Measurements from ENCODE around the gene GADL1.

GRCh38 chr3:30698549-30698948, 195.9 kb downstream of the GADL1 start:
- no peak for TF ChIP-seq POLR2AphosphoS5 (IDR thresholded peaks at IDR 0.05; ENCODE audit: low read depth, low read length)
- no peak for TF ChIP-seq REST (IDR thresholded peaks at IDR 0.05; ENCODE audit: insufficient read depth in 1 of 2, low read depth in 2 of 2, low read length in 2 of 2)
- no peak for TF ChIP-seq TAF1 (IDR thresholded peaks at IDR 0.05; ENCODE audit: borderline replicate concordance, insufficient read depth, low read length)
- no peak for TF ChIP-seq SIN3A (IDR thresholded peaks at IDR 0.05; ENCODE audit: borderline replicate concordance, insufficient read depth, low read length)
- no peak for TF ChIP-seq FOXP2 (optimal IDR thresholded peaks at IDR 0.05; ENCODE audit: borderline replicate concordance, extremely low read depth, extremely low read length, insufficient read depth)

Measured in PFSK-1 (cell line).